GM19193 (cell line): ENCODE measurements around the gene ANAPC2.

Experiments
- POLR2A ChIP-seq: IDR thresholded peaks from 4 replicates; pipeline ENCODE4 v1.6.1; 2011; ENCODE audit not compliant: insufficient read depth, insufficient read length; ENCODE audit errors: extremely low read depth

The ANAPC2 gene

GRCh38 chr9:137136261-137136880 is 52.0 kb downstream of the ANAPC2 start:
- TF ChIP-seq POLR2A: no peak

DNA sequence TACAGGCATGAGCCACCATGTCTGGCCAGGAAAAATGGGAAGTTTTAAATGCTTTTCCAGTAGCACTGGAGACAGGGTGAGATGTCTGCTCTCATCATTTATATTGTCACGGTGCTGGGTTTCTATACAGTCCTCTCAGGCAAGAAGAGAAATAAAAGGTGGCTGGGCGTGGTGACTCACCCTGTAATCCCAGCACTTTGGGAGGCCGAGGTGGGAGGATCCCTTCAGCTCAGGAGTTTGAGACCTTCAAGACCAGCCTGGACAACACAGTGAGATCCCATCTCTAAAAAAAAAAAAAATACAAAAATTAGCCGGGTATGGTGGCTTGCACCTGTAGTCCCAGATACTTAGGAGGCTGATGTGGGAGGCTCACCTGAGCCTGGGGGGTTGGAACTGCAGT is 54.2 kb downstream of the ANAPC2 start:
- TF ChIP-seq POLR2A: no peak

DNA sequence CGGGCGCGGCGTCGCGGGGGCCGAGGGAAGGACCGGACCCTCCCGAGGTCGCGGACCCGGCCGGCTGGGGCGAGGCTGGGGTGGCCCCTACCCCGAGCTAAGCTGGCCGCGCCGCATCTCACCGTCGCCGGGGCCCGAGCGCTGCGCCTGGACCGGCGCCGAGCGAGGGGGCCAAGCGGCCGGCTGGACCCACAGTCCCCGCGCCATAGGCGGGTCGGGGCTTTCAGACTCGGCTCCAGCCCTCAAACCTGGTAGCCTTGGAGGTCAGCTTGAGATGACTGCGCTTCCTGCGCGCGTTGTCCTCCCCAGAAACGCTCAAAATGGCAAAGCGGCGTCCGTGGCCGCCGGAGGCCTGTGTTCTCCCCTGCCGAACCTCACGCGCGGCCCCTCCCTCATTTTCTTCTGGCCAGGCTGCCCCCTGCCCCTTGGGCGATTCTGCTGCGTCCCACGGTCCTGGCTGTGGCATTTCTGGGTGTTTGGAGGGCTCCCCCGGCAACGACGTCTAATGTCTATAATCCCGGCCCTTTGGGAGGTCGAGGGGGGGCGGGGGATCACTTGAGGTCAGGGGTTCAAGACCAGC is 58.1 kb downstream of the ANAPC2 start:
- TF ChIP-seq POLR2A: no peak

- TF ChIP-seq POLR2A: peak; percentile 76
These were observed 58.7 kb downstream of the ANAPC2 start for GRCh38 chr9:137129456-137130175.

GRCh38 chr9:137128862-137129455 is 59.4 kb downstream of the ANAPC2 start:
- no peak for TF ChIP-seq POLR2A

DNA sequence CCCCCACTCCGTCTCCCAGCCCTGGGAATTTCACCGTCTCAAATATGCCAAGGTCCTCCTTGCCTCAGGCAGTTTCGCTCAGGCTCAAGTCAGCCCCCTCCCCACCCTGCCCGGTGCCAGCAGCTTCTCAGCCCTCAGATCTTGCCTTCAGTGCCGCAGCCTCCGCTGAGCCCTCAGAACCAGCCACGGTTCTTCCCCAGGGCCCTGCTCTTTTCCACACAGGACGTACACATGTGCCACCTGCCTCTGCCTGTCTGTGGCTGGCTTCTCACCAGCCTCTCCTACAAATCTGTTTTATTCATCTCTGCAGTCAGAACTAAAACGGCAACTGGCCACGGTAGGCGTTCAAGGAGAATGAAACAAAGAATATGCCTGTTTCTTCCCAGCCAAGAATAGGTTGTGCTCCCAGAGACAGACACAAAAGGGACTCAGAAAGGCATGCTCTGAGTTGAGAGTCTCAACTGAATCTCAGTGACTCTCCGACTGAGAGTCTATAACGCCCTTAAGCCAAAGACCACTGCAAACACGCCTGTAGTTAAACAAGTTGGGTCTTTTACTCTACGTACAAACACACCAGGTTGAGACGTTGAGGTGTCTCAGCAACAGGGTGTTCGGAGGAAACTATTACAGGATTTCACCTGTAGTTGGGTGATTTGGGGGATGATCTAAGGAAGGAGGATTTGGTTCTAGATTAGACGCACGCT is 60.0 kb downstream of the ANAPC2 start:
- TF ChIP-seq POLR2A: no peak

GRCh38 chr9:137127301-137128157 is 60.8 kb downstream of the ANAPC2 start:
- TF ChIP-seq POLR2A: peak; percentile 28

- no peak for TF ChIP-seq POLR2A
These were observed 61.6 kb downstream of the ANAPC2 start for GRCh38 chr9:137126786-137127185.
